ENCODE data around the gene ZNF460. TPM values are rescaled to one million over a fixed set of nuclear protein-coding genes. Genes with fewer than 3 reads are reported as not detected.

The ZNF460 gene
- total RNA-seq, 1 experiment from 2014 or later, result 65.9 TPM

DNA sequence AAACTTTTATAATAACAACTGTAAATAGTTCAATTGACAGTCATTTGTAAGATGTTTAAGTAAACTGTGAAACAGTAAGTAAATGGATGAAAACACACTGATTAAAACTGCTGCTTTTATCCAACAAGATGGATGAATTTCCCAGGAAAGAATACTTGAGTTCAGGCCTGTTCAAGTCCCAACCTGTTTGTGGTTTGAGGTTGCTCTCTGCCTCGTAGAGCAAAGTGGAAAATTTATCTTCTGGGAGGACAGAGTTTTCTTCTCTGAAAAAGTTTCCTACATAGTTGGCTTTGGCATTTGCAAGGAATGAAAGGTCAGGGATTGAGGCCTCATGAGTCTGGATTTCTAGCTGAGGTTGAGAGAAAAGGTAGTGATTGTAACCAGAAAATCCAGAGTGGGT lies 24.8 kb downstream of the ZNF460 start:
- Histone ChIP-seq H3K79me2 (ENCODE audit: insufficient read depth, low read length) (no peaks in the 10 kb centered on the region; the same call in 1 of the 2 replicates), H2BK5ac (ENCODE audit: insufficient read length, low read length) (no peak overlapping the region), H2BK20ac (ENCODE audit: low read depth, low read length, poor library complexity, severe bottlenecking) (no peak overlapping the region), H3K23ac (ENCODE audit: insufficient read length, low read depth, low read length) (no peak overlapping the region), H4K8ac (replicated peaks; ENCODE audit: insufficient read length, low read depth, low read length) (no peak overlapping the region), H3T11ph (ENCODE audit: low read length) (no peak overlapping the region), H3K4me2 (ENCODE audit: insufficient read depth, insufficient read length, low read length) (no peak overlapping the region), H3K9ac (ENCODE audit: extremely low read depth, insufficient read length, low read length) (no peak overlapping the region), H3K9me3 (ENCODE audit: control insufficient read depth, low read depth, low read length) (no peaks in the 10 kb centered on the region), H4K20me1 (ENCODE audit: control insufficient read depth, insufficient read depth, insufficient read length) (no peaks in the 10 kb centered on the region), H3K4me1 (ENCODE audit: insufficient read depth, low read length) (no peaks in the 10 kb centered on the region), H3K23me2 (ENCODE audit: insufficient read length, low read depth, low read length, poor library complexity, severe bottlenecking) (no peaks in the 10 kb centered on the region), H2BK12ac (ENCODE audit: insufficient read length, low read depth, low read length) (no peak overlapping the region), H3K79me1 (ENCODE audit: insufficient read depth, low read depth, low read length, poor library complexity, severe bottlenecking) (peaks cover 3% of the 10 kb centered on the region), H4K5ac (ENCODE audit: insufficient read length, low read depth, low read length) (no peak overlapping the region), H2BK15ac (ENCODE audit: low read depth, low read length) (no peak overlapping the region), H2AK5ac (ENCODE audit: insufficient read length, low read length) (no peak overlapping the region), H3K56ac (ENCODE audit: insufficient read length, low read depth, low read length) (no peak overlapping the region), H3K27ac (ENCODE audit: insufficient read length, low read depth, low read length) (no peak overlapping the region), H3K14ac (ENCODE audit: insufficient read depth, low read length) (no peak overlapping the region), H2BK120ac (ENCODE audit: low read depth, low read length, poor library complexity, severe bottlenecking) (no peak overlapping the region), H3K4ac (ENCODE audit: low read depth, low read length) (no peak overlapping the region), H3K18ac (ENCODE audit: insufficient read length, low read depth, low read length) (no peak overlapping the region), H4K91ac (ENCODE audit: insufficient read length, low read depth, low read length) (no peak overlapping the region), H3K27me3 (ENCODE audit: insufficient read depth, low read length) (no peaks in the 10 kb centered on the region), H2AFZ (ENCODE audit: low read length) (no peak overlapping the region)
- Mint-ChIP-seq H3K4me3 (no peak overlapping the region), H3K36me3 (ENCODE audit: insufficient read depth in 1 of 3, low read depth in 3 of 3) (peaks cover 8 to 28% (median 10%) of the 10 kb centered on the region in 3 experiments), H3K4me1 (peaks cover 0 to 7% of the 10 kb centered on the region in 2 experiments; a peak in 1 of 4 replicates), H3K27ac (no peak overlapping the region; a peak in 1 of 7 replicates), H3K27me3 (ENCODE audit: low read depth) (peaks cover 3% of the 10 kb centered on the region), H3K9me3 (no peaks in the 10 kb centered on the region; a peak in 2 of 5 replicates)
- TF ChIP-seq, protein P1, sequence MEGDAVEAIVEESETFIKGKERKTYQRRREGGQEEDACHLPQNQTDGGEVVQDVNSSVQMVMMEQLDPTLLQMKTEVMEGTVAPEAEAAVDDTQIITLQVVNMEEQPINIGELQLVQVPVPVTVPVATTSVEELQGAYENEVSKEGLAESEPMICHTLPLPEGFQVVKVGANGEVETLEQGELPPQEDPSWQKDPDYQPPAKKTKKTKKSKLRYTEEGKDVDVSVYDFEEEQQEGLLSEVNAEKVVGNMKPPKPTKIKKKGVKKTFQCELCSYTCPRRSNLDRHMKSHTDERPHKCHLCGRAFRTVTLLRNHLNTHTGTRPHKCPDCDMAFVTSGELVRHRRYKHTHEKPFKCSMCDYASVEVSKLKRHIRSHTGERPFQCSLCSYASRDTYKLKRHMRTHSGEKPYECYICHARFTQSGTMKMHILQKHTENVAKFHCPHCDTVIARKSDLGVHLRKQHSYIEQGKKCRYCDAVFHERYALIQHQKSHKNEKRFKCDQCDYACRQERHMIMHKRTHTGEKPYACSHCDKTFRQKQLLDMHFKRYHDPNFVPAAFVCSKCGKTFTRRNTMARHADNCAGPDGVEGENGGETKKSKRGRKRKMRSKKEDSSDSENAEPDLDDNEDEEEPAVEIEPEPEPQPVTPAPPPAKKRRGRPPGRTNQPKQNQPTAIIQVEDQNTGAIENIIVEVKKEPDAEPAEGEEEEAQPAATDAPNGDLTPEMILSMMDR (conservative IDR thresholded peaks at IDR 0.05), result no peak
- no peak for DNase-seq
- no CpG with 5 or more reads among the region's 1 CpG for WGBS (ENCODE audit: extremely low coverage, insufficient read length, low lambda C conversion rate)
